Left renal pelvis (tissue), 4 donors: ENCODE data around the gene CACNA2D3. TPM values are rescaled to one million over a fixed set of nuclear protein-coding genes. Genes with fewer than 3 reads are reported as not detected.

ENCODE experiments used
- DNase-seq, 4 donors: peaks; one replicate each; pipeline ENCODE4 v3.0.0-alpha.2; 2013; ENCODE audit warnings: low read depth in 4 of 4, low spot score in 3 of 4
- polyA plus RNA-seq, 4 donors: library from polyadenylated mRNA; unstranded; fragments of 120-200 nt; gene quantifications; one replicate each; pipeline ENCODE4 v1.2.1, GENCODE V29; 2013; ENCODE audit not compliant: insufficient read length in 4 of 4

CACNA2D3 gene
- polyA plus RNA-seq, 4 donors, result 1.6 to 3.2 (median 2.3) TPM

DNA sequence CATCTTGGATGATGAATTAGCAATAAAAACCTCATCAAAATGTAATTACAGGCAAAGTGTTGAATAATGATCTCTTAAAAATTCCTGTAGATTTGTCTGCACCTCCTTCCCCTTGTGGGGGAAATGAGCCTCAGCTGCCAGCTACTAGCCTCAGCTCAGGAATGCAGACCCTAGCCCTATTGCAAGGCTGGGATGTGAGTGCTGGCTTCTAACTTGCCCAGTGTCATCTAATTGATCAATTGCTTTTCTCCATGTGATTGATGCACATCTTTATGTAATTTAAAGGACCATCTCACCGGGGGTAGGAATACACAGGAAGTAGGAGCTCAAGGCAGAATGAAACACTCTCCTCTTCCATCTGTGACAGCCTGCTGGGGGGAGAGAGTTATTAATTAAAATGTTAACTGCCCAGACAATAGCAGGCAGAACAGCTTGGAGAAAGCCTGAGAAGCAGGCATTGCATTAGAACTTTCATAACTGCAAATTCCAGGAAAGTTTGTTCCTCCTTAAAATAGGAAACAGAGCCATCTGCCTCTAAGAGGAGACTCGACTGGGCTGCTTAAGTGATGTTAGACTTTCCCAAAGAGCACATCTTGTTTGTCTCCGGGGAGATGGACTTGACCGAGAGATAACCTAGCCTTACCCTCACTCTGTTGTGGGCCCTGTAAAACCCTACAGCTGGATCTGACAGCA, 735.9 kb downstream of the CACNA2D3 start:
- DNase-seq, result no peak

DNA sequence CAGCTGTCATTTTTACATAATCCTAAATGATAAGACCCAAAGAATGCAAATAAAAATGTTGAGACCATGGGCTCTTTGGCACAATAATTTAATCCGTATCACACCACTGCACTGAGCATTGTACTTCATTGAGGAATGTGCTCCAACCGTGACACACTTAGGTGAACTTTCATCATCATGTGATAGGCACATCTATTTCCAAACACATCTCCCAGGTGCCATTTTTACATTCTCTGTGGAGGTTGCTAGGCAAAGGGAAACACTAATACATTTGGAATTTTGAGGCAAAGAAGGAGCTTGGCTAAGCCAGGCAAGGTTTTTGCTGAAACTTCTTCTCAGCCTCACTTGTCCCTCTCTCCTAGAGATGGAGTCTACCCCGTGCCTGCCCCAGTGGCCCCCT, 736.8 kb downstream of the CACNA2D3 start:
- DNase-seq, result no peak

DNA sequence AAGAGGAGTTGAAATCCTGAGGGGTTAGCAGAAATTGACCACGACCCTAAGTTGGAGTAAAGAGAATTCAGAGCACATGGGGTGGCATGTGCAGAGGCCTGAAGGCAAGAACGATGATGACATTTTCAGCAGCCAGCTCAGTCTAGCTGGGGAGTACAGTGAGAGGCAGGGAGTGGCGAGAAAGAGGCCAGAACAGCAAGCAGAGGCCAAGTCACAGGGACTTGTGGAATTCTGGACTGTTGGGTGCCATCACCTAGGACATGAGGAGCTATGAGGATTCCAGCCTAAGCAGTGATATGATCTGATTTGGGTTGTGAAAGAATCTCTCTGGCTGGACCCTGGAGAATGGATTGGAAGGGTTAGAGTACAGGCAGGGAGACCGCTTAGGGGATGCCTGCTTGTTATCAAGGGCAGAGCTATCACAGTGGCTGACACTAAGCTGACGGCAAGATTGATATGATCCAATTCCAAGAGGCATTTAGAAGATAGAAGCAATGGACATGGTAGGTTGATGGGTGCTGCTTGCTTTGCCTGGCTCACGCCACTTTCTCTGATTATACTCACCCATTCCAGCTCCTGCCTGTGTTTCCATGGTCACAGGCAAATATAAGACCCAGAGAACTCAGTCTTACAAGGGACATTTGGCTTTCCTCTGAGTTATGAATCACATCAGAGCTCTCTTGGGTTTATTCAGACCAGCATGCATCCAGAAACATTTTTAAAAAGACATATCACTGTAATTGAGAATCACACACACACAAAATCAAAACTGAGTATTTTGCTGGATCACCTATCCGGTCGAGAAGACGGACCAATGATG, 739.1 kb downstream of the CACNA2D3 start:
- DNase-seq, result no peak

DNA sequence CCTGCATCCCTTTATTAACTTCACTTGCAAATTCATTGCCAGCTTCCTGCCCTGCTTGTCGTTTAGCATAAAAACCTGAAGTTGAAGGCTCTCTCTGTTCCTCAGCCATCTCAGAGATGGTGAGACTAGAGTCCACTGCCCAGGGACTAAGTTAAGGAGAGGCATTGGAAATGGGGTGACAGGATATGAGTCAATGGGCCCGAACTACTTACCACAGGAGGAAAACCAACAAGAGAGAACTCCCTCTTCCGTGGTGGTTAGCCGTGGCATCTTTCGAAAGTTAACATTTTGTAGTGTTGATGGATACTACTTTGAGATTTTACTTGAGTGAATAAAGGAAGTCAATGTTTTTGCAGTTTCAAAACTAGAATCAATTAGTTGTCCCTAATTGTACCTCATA, 740.2 kb downstream of the CACNA2D3 start:
- DNase-seq, result no peak

DNA sequence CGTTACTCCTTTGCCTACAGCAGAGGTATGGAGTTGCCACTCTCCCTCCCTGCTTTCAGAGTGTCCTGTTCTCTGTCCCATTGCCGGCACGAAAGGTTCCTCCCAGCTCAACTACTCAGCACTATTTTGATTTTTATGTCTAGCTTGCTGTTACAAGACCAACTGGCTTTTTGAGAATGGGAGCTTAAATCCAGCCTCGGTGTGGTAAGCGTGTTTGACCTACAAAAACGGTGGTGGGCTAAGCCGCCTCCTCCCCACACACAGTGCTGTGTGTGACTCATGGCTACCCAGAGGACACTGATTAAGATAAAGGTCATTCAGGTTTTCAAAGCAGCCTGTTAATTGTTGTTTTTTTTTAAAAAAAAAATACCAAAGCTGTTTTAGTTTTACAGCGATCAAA, 741.0 kb downstream of the CACNA2D3 start:
- no peak for DNase-seq

DNA sequence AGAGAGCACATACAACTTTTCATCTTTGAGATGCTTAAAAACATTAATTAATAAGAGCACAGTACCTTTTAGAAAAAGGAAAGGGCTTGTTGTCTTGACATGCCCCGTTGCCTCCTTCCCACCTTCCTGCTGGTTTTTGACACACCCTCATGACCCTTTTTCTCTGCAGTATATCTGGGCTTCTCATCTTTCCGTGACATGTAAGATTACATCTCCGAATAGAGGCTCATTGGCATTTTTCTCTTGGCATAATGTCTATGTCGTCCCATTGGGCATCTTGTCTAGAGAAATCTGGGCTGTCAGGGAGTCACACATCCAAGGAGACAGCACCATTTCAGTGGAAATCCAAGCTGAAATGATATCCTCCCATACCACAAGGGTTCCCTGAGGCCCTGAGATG, 741.4 kb downstream of the CACNA2D3 start:
- DNase-seq, result no peak

DNA sequence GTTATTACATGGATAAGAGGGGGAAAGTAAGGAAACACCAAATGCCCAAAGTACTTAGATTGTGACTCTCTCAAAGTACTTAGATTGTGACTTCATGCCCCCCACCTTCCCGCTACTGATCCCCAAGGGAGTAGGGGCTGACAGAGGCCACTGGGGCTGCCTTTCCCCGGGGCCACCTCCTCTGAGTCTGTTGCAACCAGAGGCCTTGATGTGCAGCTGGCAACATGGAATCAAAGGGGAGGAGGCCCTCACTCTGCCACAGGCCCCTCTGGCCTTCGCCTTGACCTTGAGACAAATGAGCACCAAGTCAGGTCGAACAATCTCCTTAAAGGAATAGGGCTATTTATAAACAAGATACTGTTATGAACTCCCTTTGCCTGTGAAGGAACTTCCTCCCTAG, 743.0 kb downstream of the CACNA2D3 start:
- no peak for DNase-seq

DNA sequence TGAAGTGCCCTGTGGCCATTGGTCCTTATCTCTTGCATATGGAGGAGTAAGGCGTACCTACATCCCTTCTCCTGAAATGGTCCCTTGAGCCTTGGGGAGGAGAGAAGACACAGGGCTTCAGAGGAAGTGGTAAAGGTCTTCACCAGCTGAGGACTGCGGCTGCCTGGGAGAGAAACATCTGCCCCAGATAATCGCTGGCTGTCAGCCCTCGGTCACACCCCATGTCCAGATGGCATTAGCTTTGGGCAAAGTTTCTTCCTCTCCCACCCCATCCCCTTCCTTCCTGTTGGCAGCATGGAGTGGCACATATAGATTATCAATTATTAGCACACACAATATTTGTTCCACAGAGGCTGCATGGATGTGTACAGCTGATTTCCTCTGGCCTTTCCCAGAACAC, 743.9 kb downstream of the CACNA2D3 start:
- DNase-seq, result no peak

DNA sequence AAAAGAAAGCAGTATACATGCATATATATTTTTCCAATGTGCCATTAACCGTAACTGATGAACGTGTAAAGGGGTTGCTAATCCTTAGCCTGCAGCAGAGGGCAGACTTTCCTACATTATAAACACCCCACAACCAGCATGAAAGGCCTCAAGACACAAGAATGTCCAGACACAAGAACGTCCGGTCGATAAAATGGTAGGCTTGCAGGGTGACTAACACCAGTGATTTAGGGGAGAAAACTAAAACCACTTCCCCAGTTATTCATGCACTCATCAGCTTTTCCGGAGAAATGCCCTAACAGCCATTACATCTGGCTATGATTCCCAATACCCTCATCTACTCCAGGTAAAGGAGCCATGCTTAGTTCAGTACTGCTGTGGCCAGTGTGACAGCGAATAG, 748.1 kb downstream of the CACNA2D3 start:
- DNase-seq, result peak in 1 of 4 donors; percentile 39

DNA sequence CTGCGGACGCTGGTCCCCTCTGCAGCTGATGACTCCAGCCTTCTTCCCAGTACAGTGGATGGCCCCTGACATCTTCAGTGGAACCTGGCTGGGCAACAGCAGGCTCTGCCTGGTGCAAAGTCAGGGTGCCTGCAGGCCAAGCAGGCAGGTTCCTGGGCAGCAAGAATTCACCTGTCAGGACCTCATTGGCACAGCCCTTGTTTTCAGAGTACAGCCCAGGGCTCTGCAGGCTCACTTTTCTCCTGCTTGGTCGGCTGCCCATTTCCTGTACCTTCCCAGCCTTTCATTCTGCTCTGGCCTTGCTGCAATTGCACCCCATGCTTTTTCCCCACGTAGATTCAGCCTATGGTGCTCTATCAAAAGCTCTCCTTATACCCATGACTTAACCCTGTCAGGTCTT, 749.5 kb downstream of the CACNA2D3 start:
- DNase-seq, result no peak

DNA sequence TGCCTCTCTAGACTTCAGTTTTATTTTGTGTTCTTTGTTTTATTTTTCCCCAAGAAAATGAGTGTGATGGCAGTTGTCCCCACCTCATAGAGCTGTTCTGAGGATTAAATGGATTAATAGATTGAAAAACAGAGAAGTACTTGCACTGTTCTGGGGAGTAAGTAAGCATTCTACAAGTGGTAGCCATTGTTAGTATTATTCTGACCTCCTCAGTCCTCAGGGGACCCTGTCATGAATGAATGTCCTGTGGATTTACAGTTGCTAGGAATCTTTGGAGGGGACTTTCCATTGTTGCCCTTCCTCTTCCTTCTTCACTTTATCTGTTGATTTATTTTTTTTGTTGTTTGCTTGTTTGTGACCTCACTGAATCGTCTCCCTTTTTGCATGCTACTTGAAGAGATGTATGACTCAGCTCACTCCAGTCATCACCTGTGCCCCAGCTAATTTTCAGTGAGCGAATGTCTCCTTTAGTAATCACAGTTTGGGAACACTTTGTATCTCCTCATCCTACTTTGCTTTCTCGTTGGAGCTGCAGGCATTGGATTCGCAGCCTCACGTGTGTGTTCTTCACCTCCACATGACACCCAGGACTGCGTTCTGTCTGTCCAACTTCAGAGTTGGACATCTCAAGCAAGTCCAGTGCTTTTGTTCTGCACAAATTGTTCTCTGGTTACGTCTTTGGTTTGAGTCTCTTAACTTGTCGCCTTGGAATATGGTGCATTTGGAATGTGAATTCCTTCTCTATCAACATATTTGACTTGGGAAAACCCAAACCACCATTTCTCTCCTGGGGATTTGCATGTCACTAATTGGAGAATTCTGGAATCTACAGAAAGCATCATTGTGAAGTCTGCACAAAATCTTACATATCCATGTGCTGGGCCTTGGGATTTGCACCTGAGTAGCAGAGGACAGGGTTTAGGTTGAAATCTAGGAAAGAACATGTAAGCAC, 751.0 kb downstream of the CACNA2D3 start:
- no peak for DNase-seq

DNA sequence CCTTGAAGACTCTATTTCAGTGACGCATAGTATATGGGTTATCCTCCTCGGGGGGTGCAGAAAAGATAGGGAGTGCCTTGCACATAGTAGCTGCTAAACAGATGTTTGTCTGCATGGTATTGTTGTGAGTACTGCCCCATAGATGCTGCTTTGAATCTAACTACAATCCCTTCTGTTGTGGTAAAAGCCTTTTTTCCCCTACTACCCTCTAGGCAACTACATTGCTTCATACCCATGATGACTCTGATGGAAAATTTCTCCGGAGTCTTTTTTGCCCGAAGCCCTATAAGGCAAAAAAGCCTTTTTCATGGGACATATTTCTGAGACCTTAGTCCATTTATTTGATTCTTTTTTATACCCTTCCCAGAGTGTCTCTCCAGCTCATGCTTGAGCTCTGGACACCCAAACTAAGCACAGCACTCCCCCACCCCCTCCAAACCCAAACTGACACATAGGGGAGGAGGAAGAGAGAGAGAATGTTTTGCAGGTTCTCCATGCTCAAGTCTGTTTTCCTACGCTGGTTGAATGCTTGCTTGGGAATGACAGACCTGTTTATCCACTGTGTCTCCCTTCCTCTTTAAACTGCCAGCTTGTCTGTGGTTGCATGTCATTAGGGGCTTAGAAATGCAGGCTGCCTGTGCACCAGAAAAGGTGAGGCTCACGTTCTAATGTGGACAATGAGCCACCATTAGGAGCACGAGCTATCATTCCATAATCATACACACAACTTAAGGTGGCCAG, 752.6 kb downstream of the CACNA2D3 start:
- no peak for DNase-seq

DNA sequence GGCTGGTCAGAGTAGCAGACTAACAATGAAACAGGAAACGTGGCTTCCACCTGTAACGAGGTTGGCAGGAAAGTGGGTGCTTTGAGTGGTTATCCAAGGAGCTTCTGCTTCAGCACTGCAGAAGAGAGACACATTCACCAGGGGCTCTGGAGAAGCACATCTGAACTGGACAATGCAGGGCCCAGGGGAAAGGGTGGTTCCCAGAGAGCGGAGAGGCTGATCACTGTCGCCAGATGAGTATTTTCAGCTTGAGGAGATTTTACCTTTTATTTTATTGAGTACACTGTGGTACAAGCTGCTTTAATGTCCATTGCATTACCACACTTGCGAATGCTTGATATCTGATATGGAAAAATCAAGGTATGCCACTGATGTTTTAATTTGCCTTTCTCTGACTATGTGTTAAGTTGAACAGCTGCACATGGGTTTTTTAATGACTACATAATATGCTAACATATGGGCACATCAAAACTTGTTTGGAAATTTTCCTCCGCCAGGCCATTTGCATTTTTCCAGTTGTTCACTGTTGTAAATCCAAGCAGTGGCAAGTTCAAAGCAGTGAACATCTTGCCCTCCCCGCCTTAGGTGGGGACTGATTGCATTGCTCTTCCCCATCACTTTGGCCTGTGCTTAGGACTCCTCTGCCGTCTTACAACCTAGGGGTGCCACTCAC, 753.4 kb downstream of the CACNA2D3 start:
- no peak for DNase-seq

DNA sequence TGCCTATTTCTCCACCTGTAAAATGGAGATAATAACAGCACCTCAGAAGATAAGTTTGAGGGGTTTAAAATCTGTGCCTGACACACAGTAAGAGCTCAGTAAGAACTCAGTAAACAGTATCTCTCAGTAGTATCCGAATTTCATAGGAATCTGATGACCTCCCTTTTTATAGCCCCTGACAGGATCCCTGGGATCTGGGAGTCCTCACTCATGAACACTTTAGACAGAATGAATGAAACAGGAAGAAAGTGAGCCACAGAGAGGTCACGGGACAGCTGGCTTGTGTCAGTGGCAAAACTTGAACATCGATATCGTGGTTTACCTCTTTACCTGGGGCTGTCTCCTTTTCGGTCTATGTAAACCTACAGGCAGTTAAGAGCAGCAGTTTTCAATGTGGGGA, 754.3 kb downstream of the CACNA2D3 start:
- no peak for DNase-seq

DNA sequence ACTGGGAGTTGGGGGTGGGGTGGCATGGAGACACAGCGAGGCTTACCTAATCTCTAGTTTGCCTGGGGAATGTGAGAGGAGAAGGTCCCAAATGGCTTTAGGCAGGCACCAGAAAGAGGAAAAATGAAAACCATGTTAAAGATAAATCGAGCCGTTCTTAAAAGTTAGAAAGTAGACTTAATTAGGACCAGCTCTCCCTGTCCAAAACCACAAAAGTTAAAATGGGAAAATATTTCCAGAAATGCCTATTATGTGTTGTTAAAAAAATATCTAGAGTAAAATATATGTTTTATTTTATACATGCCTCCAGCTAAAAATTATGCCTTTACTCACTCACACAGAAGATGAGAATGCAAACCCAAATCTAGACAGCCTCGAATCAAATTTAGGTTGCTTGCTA, 755.4 kb downstream of the CACNA2D3 start:
- DNase-seq, result no peak

DNA sequence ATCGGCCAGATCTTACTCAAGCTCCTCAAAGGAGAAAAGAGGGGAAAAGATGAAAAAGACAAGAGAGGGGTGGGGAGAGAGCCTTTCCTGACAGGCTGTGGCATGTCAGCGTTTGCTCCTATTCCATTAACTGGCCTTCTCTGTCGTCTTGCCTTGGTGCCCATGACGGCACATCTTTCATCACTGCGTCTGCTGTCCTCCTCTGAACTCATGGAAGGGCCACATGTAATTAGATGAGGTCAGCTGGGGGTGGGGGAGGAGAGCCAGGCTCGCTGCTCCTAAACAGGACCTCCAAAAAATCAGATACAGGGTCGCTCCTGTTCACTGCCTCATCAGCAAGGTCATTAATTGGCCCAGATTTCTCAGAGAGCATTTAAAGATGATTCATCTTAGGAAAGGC, 755.8 kb downstream of the CACNA2D3 start:
- no peak for DNase-seq

DNA sequence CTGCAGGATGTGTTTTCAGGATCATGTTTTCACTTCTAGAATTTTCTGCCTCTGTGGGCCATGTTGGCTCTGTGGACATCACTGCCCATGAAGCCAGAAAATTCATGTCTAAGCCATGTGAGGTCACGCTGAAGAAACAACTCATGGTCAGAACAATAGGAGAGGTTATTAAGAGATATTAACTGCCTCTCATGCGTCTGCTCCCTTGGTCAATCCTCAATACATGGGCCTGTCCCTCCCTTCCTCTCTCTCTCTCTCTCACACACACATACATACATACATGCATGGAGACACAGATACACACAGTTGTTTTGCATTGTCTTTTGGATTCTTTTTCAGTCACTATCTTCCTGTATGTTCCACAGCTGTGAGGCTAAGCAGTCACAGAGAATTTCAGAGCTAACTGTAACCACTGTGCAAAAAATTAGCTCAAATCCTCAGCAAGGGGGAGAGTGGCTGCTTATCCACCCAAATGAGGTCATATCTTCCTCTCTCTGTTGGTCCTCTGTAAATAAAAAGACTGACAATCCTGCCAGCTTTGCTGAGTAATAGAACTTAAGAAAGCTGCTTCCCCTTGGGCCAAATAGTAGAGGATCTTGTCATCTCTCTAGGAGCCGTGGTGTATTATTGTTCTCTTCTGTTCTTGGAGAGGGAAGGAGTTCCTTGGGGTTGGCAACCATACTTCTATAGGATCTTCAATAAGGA, 759.9 kb downstream of the CACNA2D3 start:
- DNase-seq, result no peak

DNA sequence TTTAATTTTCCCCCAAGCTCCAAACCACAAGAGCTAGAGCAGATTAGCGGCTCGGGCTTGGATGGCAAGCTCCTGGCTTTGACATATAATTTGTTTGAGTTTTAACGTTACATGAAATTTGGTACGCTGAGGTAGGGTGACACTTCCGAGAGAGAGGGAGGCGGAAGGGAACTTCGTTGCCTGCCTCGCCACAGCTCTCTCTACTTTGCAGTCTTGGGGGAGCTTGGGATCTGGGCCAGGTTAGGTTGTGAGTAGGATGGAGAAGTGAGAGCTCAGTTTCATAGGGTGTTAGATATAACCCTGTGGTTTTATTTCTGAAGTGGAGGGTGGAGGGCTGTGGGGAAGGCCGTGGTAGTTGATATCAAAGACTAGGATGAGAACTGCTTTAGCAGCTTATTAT, 765.8 kb downstream of the CACNA2D3 start:
- no peak for DNase-seq

DNA sequence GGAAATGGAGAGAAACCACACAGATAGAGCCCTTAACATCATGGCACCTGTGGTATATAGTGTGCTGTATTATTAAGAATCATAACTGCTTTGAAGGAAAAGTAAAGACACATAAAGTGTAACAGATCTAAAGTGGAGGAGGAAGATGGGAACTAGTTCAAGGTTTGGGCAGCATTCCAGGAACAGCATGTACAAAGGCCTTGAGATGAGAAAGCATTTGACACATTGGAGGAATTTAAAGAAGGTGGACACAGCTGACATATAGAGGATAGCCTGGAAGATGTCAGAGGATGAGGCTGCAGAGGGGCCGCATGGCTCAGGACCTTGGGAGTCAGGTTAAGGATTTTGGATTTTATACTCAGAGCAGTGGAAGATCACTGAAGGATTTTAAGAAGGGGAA, 766.5 kb downstream of the CACNA2D3 start:
- no peak for DNase-seq
